ENCODE data around the gene TTYH2. TPM values are rescaled to one million over a fixed set of nuclear protein-coding genes. Genes with fewer than 3 reads are reported as not detected.

The TTYH2 gene
- total and polyA plus RNA-seq, 2 experiments from 2014 or later: 0.38 TPM; not detected in 1

DNA sequence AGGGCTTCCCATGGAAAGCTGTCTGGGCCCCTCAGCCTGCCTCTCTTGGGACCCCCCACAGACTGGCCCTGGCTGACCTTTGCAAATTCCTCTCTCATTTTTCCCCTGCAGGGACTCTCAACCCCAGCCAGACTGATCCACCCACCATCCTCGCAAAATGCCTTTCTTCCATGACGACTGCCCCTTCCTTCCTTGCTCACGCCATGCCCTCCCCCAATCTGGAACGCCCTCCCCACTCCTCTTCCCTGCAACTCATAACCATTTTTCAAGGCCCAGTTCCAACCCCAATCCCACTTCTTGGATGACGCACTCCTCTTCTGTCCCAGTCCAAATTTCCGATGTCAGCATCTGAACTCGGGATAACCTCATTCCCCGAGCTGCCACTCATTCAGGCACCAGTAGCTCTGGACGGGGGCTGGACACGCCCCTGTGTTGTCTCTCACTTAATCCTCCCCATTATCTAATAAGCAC is 59.4 kb downstream of the TTYH2 start:
- no peak overlapping the region for H3K27ac ChIP-seq
- 59% methylated on average over 10 of the region's 10 CpGs for WGBS, 2 experiments (ENCODE audit: low coverage in 1 of 2, low lambda C conversion rate in 2 of 2, missing lambda C conversion rate in 2 of 2)
- H3K9ac ChIP-seq: no peak overlapping the region
- TF ChIP-seq EZH2 (IDR thresholded peaks at IDR 0.05; ENCODE audit: insufficient read depth, poor library complexity, severe bottlenecking) (no peak), EZH2phosphoT487 (IDR thresholded peaks at IDR 0.05; ENCODE audit: insufficient read depth, low read depth) (no peak)
- H3K27me3 ChIP-seq (replicated peaks; ENCODE audit: insufficient read depth): peaks cover 42% of the 10 kb centered on the region
- no peaks in the 10 kb centered on the region for H3K36me3 ChIP-seq (ENCODE audit: low read depth)
- H3K4me2 ChIP-seq (ENCODE audit: unreplicated experiment): no peak overlapping the region
- H2AFZ ChIP-seq: no peak overlapping the region
- H3K79me2 ChIP-seq (ENCODE audit: insufficient read depth): no peaks in the 10 kb centered on the region
- H3K9me2 ChIP-seq (ENCODE audit: insufficient read depth): no peaks in the 10 kb centered on the region
- in situ Hi-C loops (cut with MboI): no loop called here
- DNase-seq: no peak
- H3K9me3 ChIP-seq (ENCODE audit: low read depth): no peaks in the 10 kb centered on the region
- no peaks in the 10 kb centered on the region for H4K20me1 ChIP-seq (ENCODE audit: insufficient read depth)
- no peak overlapping the region for H3K4me3 ChIP-seq
- no peaks in the 10 kb centered on the region for H3K4me1 ChIP-seq (ENCODE audit: insufficient read depth)
- H3F3A ChIP-seq (ENCODE audit: insufficient read depth): no peaks in the 10 kb centered on the region

DNA sequence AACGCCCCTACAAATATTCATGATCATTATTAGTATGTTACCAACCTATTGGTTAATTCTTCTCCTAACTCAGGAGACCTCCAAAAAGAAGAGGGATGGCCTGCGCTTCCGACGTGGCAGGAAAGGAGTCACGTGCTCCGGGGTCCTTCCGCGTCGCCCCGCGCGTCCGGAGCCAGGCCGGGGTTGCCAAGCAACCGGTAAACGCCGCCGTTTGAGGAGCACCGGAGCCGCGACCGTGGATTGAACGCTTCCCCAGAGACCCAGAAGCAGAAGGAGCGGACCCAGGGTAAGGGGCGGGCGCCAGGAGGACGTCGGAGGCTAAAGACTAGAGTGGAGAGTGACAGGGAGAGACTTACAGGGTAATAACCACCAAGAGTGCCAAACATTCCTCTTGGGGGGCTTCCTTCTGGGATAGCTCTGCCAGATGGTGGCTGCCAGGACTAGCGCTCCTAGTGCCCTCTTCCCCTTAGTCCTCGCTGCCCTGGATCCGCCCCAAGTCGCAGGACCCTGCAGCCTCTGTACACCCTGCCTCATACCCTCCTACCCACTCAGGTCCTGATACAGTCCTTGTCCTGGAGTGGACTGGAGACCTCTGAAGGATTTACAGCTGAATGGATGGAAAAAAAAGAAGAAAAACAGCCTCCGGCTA is 60.8 kb downstream of the TTYH2 start, which contains the start of gene DNAI2:
Gene DNAI2, plus strand, starts transcription at position 175 of the 649 bp plus-strand sequence. CDS start 7,584 bp downstream, outside the sequence.
- no peak within 1 kb of the TSS for H3K27ac ChIP-seq
- H3K36me3 ChIP-seq (ENCODE audit: low read depth): no peaks in the 10 kb centered on the region
- in situ Hi-C loops (cut with MboI): no loop called here
- TF ChIP-seq EZH2 (IDR thresholded peaks at IDR 0.05; ENCODE audit: insufficient read depth, poor library complexity, severe bottlenecking) (no peak), EZH2phosphoT487 (IDR thresholded peaks at IDR 0.05; ENCODE audit: insufficient read depth, low read depth) (no peak)
- no peak within 1 kb of the TSS for H2AFZ ChIP-seq
- no peaks in the 10 kb centered on the region for H4K20me1 ChIP-seq (ENCODE audit: insufficient read depth)
- no peak for DNase-seq
- no peaks in the 10 kb centered on the region for H3K4me1 ChIP-seq (ENCODE audit: insufficient read depth)
- H3K79me2 ChIP-seq (ENCODE audit: insufficient read depth): no peaks in the 10 kb centered on the region
- no peak within 1 kb of the TSS for H3K4me2 ChIP-seq (ENCODE audit: unreplicated experiment)
- H3K9ac ChIP-seq: no peak within 1 kb of the TSS
- H3K9me3 ChIP-seq (ENCODE audit: low read depth): no peaks in the 10 kb centered on the region
- peaks cover 36% of the 10 kb centered on the region for H3K27me3 ChIP-seq (replicated peaks; ENCODE audit: insufficient read depth)
- no peaks in the 10 kb centered on the region for H3K9me2 ChIP-seq (ENCODE audit: insufficient read depth)
- no peak within 1 kb of the TSS for H3K4me3 ChIP-seq
- WGBS, 2 experiments (ENCODE audit: low coverage in 1 of 2, low lambda C conversion rate in 2 of 2, missing lambda C conversion rate in 2 of 2): 15 to 16% methylated on average over 33 of the region's 33 CpGs
- H3F3A ChIP-seq (ENCODE audit: insufficient read depth): no peaks in the 10 kb centered on the region

GRCh38 chr17:74274709-74275340 is 61.5 kb downstream of the TTYH2 start:
- no peaks in the 10 kb centered on the region for H3K9me3 ChIP-seq (ENCODE audit: low read depth)
- in situ Hi-C loops (cut with MboI): no loop called here
- no peak overlapping the region for H3K27ac ChIP-seq
- no peaks in the 10 kb centered on the region for H3K36me3 ChIP-seq (ENCODE audit: low read depth)
- no peaks in the 10 kb centered on the region for H3K4me1 ChIP-seq (ENCODE audit: insufficient read depth)
- no peak overlapping the region for H3K9ac ChIP-seq
- no peak for DNase-seq
- H3K79me2 ChIP-seq (ENCODE audit: insufficient read depth): no peaks in the 10 kb centered on the region
- H4K20me1 ChIP-seq (ENCODE audit: insufficient read depth): no peaks in the 10 kb centered on the region
- H3K9me2 ChIP-seq (ENCODE audit: insufficient read depth): no peaks in the 10 kb centered on the region
- WGBS, 2 experiments (ENCODE audit: low coverage in 1 of 2, low lambda C conversion rate in 2 of 2, missing lambda C conversion rate in 2 of 2): 69 to 70% methylated on average over 14 of the region's 14 CpGs
- H2AFZ ChIP-seq: no peak overlapping the region
- TF ChIP-seq EZH2phosphoT487 (IDR thresholded peaks at IDR 0.05; ENCODE audit: insufficient read depth, low read depth) (no peak), EZH2 (IDR thresholded peaks at IDR 0.05; ENCODE audit: insufficient read depth, poor library complexity, severe bottlenecking) (no peak)
- peaks cover 32% of the 10 kb centered on the region for H3K27me3 ChIP-seq (replicated peaks; ENCODE audit: insufficient read depth)
- no peak overlapping the region for H3K4me2 ChIP-seq (ENCODE audit: unreplicated experiment)
- no peak overlapping the region for H3K4me3 ChIP-seq
- no peaks in the 10 kb centered on the region for H3F3A ChIP-seq (ENCODE audit: insufficient read depth)

GRCh38 chr17:74276051-74276476 is 62.7 kb downstream of the TTYH2 start:
- Histone ChIP-seq H3K4me2 (ENCODE audit: unreplicated experiment) (no peak overlapping the region), H2AFZ (no peak overlapping the region), H3K9me3 (ENCODE audit: low read depth) (no peaks in the 10 kb centered on the region), H3K9me2 (ENCODE audit: insufficient read depth) (no peaks in the 10 kb centered on the region), H3K27ac (no peak overlapping the region), H4K20me1 (ENCODE audit: insufficient read depth) (no peaks in the 10 kb centered on the region), H3K36me3 (ENCODE audit: low read depth) (no peaks in the 10 kb centered on the region), H3K4me3 (no peak overlapping the region), H3K4me1 (ENCODE audit: insufficient read depth) (no peaks in the 10 kb centered on the region), H3K27me3 (replicated peaks; ENCODE audit: insufficient read depth) (peaks cover 32% of the 10 kb centered on the region), H3K79me2 (ENCODE audit: insufficient read depth) (no peaks in the 10 kb centered on the region), H3F3A (ENCODE audit: insufficient read depth) (no peaks in the 10 kb centered on the region), H3K9ac (no peak overlapping the region)
- TF ChIP-seq EZH2 (IDR thresholded peaks at IDR 0.05; ENCODE audit: insufficient read depth, poor library complexity, severe bottlenecking) (no peak), EZH2phosphoT487 (IDR thresholded peaks at IDR 0.05; ENCODE audit: insufficient read depth, low read depth) (no peak)
- in situ Hi-C loops (cut with MboI): no loop called here
- WGBS, 2 experiments (ENCODE audit: low coverage in 1 of 2, low lambda C conversion rate in 2 of 2, missing lambda C conversion rate in 2 of 2): 2% methylated on average over 12 of the region's 12 CpGs
- DNase-seq: peak; percentile 11
